HG03442 (cell line): ENCODE results near the gene EGFLAM.
A peak's percentile ranks its signal among the peaks of the same experiment; 100 is the strongest.

ENCODE experiments used
- ATAC-seq: cut with Tn5 transposase; IDR thresholded peaks from one replicate; pipeline ENCODE4 v1.9.1; 2021; ENCODE audit warnings: mild to moderate bottlenecking, moderate library complexity; ENCODE audit not compliant: unreplicated experiment

EGFLAM gene

DNA sequence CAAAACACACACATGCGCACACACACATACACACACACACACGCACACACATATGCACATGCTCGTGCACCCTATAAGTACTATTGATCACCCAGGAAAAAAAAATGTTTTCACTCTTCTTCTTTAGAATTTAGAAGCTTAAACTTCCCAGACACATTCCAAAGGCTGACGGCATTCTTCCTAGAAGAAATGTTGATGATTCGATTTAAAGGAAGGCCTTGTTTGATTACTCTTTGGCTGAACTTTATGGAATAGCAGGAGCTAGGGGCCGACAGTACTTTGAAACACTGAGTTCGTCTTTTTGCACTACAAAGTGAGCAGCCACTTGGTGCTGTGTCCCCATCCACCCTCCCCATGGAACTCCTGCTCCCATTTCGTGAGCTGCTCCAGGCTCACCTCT lies 113.2 kb downstream of the EGFLAM start:
- no peak for ATAC-seq

DNA sequence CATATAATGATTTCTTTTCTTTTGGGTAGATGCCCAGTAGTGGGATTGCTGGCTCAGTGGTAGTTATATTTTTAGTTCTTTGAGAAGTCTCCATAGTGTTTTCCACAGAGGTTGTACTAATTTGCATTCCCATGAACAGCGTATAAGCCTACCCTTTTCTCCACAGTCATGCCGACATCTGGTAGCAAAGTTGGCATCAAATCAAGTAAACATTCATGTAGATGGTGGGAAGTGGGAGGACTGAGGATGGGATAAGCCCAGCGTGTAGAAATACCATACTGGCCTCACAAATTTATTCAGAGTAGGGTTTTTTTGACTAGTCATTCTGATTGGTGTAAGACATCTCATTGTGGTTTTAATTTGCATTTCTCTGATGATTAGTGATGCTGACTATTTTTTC lies 115.4 kb downstream of the EGFLAM start:
- ATAC-seq, result no peak

DNA sequence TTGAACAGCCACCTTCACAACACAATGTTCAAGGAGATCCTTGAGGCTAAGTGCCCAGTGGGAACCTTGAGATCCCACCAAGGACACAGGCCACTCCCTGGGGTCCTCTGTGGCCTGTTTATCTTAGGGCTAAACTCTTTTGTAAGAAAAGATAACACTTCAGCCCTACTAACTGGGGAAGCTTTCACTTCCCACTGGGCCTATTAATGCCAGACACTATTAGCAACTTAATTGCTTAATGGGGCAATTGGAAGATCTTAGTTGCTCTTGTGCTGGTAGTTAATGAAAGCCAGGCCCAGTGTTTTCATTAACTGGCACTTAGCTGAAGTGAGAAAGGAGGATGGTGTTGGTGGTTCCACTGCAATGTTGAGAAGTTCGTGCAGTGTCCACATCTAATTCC lies 117.1 kb downstream of the EGFLAM start:
- ATAC-seq, result no peak

DNA sequence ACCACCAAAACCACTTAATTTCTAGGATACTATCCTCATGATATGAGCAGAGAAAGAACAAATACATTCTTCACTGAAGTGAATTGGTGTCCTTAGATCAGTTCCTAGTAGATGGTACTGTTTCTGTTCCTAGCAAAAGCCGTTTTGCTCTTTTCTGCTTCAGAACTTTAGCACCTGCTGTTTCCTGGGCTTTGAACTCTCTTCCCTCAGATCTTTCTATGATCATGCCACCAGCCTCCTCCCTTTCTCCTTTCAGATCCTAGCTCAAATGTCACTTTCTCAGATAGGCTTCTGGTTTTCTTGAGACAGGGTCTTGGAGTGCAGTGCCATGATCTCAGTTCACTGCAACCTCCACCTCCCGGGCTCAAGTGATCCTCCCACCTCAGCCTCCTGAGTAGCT lies 118.0 kb downstream of the EGFLAM start:
- no peak for ATAC-seq

DNA sequence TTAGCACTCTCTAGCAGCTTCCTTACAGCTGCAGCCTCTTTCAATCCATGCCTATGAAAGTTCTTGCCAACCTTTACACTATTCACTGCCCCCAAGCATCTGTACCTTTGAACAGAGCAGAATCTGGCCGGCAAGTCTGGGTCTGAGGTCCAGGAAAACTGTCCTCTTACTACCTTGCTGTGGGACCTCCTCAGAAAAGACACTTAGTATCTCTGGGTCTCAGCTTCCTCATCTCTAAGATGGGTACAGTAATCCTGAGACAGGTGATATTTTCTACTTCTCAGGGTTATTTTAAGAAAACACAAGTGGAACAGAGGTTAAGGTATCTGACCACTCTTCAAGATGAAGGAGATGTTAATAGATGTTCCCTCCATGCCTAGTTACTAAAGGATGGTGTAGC lies 120.2 kb downstream of the EGFLAM start:
- no peak for ATAC-seq

DNA sequence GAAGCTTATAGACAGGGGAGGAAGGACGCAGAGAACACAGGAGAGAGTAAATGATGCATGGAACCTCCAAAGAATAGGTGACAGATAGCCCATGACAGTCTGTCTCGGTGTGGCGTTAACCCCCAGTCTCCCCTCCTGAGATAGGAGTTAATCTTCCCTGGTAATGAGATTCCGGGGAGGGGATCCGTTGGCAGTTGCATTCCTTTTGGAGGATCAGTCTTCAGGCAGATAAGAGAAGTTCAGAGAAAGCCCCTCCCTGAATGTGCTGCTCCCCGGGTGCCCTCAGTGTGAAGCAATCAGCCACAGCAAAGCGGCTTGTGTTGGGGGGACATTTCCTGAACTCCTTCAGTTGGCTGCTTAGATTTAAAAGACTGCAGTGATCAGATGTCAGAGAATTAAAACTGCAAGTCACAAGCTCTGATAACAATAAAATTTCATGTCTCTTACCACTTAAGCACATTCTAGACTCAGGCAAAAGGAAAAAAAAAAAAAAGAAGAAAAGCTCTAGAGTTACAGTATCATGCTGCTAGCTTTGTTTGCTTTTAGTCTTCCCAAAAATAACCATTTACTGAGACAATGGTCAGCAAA lies 121.1 kb downstream of the EGFLAM start:
- no peak for ATAC-seq

DNA sequence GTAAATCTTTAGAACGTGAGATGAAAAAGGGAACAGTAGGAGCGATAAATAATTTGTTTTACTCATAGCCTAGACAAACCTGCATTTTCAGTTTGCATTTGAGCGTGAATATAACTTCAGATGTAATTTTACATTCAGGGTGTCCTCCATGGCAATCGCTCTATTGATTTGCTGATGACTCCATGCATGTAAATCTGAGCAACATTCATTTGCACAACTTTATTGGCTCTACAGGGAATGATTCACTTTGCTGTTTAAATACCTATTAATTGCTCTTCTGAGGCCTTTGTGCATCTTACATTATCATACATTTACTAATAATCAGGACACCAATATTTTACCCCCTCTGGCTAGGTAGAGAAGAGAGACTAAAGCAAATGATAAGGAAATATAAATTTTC lies 122.2 kb downstream of the EGFLAM start:
- no peak for ATAC-seq

DNA sequence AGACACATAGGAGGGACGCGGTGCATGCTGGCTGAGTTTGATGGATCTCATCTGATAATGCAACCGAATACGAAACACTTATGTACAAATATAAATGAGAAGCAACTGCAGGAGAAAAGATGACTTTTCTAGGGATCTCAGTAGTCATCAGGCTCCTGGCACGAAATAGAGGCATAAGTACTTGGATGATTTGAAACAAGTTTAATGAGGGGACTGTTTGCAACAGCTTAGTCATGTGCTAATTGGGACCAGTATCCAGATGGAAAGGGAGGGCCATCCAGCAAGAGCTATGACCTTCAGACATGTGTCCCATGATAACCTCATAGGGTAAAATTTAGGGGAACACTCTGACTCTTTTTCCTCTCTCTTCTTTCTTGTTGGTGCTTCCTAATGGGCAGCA lies 123.0 kb downstream of the EGFLAM start:
- no peak for ATAC-seq

DNA sequence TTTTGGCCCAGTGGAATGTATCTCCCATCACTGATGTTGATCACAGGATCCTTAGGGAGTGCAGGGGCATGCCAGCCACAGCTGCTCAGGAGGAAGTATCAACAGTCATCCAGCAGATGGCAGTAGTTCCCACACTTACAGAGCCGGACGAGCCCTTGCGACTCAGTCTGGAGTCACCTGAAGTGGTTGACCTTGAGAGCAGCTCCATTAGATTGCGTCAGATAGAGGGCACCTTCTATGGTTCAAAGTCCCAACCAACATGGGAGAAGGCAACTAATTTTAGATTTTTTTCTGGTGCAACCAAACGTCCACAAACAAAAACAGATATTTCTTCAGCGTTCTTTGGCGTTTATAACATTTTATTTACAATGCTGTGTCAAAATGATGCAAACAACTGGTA lies 124.5 kb downstream of the EGFLAM start:
- ATAC-seq, result peak; percentile 99

DNA sequence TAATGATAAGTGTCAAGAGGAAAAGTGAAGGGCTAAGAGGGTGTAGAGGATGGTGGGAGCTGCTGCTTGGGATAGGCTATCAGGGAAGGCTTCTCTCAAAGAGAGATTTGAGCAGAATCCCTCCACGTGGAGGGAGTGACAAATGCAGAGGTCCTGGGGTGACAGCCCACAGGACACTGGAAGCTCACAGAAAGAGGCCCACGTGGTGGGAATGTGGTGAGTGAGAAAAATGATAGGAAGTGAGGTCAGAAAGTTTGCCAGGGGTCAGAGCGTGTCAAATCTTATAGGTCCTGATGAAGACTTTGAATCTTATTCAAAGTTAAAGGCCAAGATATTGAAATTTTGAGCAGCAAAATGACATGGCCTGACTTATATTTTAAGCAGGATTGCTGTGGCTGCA lies 125.3 kb downstream of the EGFLAM start:
- ATAC-seq, result no peak

DNA sequence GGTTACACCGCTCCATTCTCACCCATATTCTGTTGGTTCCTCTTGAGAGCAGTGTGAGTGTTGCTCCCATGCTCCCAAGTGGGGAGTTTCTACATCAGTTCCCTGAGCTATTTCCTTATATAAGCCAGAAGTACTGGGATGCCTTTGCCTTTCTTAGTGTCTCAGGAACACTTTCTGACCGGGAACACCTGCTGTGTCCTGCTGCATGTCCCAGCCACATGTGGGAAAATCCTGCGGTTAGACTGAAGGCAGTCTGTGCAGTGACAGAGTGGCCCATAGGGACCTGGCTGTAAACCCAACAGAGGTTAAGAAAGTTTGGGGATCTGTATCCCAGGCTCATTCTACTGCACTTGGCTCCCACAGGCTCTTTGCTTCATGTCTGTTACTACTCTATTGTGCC lies 126.0 kb downstream of the EGFLAM start:
- no peak for ATAC-seq

DNA sequence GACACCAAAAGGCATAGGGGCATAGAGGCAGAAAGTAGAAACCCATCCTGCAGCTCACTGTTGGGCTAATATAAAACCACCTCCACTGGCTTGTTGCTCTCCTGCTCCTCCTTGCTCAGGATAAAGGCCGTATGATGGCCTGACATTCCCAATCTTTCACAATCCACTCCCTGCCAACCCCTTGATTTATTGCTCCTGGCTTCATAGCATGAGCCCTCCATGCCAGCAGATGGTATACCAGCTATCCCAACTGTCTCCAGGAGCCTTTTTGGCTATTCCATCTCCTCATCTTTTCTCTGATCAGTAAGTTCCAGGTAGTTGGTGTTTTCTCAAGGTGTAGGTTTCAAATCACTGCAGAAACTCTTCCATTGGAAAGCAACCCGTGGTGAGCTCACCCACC lies 128.8 kb downstream of the EGFLAM start:
- no peak for ATAC-seq

DNA sequence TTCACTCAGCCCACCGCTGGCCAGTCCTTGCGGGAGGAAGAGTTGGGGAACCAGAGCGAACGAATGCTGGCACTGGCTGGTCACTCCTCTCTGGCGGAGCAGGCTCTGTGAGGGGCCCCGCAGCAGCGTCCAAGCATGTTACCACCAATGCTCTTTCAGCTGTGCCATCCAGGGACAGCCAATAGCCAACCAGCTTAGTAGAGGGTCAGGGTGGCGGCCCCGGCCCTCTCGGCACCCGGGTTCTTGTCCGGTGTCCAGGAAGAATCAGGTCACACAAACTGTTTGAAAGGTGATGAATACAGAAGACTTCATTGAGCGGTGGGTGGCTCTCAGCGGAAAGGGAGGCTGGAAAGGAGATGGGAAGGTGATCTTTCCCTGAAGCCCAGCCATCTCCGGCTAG lies 135.3 kb downstream of the EGFLAM start:
- no peak for ATAC-seq

DNA sequence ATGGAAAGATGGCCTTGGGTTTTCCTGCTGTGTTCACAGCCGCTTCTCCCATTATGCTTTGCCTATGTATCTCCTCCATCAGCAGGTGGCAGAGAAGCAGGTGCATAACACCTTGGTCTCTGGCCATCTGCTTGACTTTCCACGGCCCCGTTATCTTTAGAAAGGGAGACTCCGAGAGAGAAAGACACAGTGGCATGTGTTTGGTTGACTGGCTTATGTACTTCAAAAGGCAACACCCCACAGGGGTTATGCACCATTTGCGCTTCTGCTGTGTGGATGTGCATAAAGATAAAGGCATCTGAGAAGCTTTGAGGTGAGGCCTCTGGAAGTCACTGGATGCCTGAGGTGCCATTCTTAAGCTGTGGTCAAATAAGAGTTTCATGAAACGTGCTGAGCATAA lies 138.4 kb downstream of the EGFLAM start:
- ATAC-seq, result no peak

DNA sequence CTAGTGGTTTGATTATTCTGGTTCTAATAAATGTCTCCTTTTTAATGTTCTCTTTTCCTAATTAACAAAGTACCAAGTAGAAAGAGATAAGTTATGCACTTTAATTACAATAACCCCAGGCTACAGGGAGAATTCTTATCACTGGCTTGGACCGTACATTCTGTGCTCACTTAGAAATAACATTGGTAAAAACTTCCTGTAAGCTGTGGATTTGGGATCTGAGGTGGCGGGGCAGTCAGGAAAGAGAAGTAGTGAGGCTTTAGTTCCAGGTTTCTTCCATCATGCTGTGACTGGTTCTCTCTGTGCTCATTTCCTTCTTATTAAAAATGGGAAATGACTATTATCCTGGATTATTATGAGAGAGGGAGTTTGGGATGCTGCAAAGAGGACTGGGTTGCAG lies 142.0 kb downstream of the EGFLAM start:
- ATAC-seq, result no peak

DNA sequence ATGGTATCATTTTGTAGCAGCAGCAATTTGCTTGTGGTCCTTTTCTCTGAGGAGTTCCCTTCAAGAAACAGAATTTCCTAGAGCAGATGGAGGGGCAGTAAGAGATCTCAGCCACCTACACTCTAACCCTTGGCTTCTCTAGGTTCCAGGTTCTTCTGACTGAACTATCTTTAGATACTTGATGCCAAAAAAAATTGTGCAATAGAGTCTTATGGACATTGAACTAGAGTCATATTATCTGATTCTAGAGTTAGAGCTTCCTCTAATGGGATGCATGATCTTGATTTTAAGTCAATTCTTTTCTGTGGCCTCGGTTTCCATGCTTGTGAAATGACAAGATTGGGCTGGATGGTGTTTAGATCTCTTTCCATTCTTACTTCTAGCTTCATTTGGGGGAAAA lies 142.8 kb downstream of the EGFLAM start:
- no peak for ATAC-seq

DNA sequence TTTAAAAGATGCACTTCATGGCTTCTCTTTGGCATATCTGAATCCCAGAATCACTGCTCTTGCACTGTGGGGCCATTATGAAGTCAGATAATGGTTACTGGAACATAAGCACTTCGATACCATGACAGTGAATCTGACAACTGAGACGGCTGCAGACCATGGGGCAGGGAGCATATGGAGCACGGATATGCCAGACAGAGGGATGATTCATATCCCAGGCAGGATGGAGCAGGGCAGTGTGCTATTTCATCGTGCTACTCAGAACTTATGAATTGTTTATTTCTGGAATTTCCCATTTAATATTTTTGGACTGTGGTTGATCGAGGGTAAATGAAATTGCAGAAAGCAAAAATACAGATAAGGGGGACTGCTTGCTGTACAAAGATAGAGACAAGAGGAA lies 145.0 kb downstream of the EGFLAM start:
- ATAC-seq, result no peak

DNA sequence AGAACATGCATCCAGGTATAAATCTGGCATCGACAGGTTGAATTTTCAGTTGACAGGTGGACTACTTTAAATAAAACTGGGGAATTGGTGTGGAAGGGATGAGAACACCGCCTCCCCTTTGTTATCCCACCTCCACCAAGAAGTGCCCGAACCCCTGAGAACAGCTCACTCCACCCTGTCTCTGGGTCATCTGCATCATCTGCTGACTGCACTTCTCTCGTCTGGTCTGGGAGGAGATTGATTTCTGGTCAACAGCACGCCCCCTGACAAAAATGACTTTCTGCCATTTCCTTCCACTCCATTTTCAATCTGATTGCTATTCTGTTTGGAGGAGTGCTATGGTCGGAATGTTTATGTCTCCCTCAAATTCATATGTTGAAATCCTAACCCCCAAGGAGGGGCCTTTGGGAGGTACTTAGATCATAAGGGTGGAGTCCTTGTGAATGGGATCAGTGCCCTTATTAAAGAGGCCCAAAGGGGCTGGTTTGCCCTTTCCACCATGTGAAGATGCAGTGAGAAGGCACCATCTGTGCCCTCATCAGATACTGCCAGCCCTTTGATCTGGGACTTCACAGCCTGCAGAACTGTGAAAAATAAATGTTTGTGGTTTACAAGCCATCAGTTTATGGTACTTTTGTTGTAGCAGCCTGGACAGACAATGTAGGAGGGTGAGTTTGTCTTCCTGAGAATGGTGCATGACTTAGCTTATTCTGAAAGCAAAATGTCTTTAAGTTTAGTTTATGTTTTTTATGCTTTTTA lies 145.7 kb downstream of the EGFLAM start:
- no peak for ATAC-seq

DNA sequence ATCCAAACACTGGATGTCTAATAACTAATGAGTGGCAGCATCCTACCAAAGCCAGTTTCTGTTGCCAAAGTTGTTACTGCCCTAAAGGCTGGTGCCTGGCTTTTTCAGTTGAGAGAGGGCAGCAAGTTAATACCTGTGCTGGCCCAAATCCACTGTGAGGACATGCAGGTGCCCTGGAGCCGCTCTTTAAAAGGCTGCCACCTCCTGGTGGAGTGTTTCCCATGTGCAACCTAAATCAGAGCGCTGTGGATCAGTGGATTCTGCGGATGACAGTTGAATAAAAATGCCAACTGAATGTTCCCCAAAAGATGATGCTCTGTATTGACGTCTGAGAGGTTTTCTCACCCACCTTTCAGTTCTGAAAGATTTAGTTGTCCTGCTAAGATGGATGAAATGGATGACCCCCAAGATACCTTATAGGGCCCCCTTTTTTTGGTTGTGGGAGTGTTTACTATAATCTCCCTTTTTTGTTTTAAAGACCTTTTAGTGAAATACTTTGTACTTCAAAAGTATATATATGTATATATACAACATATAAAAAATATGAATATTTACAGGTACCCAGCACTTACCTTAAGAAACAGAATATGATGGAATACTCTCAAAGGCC lies 146.4 kb downstream of the EGFLAM start:
- ATAC-seq, result no peak

DNA sequence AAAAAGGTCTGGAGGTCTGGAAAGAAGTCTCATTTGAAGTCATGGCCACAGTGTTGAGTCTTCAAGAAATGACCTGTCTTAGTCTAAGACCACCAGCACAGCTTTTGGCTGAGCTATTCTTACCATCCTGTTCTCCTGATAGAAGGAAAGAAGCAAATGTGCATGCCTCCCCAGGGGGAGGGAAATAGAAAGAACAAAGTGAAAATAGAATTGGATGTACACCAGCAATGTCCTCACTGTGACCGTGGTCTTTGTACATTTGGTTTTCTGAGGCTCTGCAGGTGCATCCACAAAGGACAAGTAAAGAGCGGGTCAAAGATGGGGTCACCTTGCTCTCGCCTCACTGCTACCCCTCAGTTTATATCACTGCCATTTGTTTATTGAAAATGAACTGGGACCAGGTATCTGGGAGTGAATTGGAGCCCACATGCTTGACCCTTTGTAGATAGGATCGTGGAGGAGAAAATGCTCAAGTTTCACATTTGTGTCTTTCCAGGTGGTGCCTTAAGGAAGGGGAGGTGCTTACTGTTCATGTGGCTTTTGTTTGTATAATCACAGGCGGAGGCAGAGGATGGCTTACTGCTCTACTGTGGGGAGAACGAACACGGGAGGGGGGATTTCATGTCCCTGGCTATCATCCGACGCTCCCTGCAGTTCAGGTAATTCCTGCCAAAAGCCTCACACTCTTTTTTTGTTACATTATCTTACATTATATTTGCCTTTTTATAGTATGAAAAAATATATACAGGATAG lies 150.3 kb downstream of the EGFLAM start:
- no peak for ATAC-seq

DNA sequence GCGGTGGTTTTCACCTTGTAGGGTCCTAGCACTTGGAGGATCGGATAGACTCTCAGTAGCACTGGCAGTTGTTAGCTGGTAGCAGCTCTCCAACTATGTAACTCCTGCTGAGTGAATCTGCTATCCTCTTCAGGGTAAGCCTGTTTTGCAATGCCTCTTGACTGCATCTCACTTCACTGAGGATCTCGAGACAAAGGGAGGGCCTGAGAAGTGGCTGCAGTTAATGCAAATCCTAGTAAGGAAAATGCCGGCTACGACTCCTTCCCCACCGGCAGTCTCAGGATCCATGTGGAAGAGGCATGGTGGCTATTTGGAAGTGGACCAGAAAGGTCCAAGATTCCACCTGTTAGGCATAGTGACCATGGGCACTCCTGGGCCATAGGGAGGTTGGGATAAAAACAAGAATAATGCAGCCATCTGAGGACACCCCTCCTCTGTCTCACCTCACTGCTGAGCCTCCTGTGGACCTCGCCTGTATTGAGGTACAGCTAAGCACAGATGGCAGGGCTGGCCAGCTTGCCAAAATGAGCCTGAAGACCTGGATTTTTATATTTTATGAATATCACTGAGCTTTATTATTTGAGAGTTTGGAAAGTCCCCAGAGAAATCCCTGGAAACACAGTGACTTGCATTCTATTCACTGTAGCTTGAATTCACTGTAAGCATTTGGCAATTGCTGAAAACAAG lies 152.1 kb downstream of the EGFLAM start:
- ATAC-seq, result no peak
